GM19455 (cell line): ENCODE results near the gene SBDS.
"Not testable (repeated sequence)": the region's sequence is repeated elsewhere in the genome, so short reads cannot be mapped to it uniquely, and the experiment has no call there.

Experiments used
- ATAC-seq: cut with Tn5 transposase; IDR thresholded peaks from one replicate; pipeline ENCODE4 v1.9.1; 2021; ENCODE audit not compliant: unreplicated experiment

The SBDS gene

DNA sequence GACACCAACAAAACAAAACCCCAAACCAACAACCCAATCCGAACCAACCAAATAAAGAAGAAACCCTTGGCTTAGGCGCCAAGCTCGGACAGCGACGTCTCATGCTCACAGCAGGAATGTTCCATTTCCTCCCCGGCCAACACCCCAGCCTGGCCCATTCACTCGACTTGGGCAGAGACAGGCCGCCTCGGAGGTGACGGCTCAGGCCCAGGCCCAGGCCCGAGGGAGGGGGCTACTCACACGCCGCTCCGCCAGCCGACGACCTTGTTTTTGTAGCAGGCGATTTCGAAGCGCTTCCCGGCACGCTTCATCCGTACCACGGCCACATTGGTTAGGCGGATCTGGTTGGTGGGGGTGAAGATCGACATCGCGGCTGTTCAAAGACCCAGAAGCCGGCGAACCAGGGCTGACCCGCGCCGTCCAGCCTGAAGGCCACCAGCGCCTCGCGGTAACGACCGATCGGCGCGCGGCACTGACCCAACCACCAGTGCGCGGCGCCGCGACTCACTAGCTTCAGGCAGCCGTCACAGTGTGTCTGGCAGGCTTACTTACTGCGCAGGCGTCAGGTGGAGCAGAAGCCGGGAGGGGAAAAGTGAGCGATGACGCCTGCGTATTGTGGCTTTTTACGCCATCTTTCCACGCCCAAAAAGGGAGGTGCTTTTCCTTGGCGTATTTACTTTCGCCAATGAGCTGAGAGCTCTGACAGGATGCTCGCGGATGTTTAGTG, at the start of gene SBDS:
TSS of gene SBDS (minus strand) at position 537 of the 727 bp plus-strand sequence. CDS start at position 368, 169 bp downstream.
- ATAC-seq: peak; percentile 63

DNA sequence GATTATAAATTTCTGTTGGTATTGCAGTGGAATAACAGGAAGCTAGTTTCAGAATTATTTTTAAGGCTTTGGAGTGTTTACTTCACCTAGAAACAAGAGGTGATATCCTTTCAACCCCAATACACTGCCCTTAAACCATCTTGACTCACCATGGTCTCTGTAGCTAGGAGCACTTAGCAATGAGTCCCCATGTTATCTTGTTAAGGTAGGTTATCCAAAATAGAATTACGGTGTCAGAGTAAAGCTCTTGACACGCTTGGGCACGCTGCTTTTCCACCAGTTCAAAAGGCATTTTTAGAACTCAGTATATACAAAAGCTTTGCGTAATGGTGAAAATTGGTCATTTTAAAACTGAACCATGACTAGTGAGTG, 48.2 kb upstream of the SBDS start:
- ATAC-seq: not testable (repeated sequence)

DNA sequence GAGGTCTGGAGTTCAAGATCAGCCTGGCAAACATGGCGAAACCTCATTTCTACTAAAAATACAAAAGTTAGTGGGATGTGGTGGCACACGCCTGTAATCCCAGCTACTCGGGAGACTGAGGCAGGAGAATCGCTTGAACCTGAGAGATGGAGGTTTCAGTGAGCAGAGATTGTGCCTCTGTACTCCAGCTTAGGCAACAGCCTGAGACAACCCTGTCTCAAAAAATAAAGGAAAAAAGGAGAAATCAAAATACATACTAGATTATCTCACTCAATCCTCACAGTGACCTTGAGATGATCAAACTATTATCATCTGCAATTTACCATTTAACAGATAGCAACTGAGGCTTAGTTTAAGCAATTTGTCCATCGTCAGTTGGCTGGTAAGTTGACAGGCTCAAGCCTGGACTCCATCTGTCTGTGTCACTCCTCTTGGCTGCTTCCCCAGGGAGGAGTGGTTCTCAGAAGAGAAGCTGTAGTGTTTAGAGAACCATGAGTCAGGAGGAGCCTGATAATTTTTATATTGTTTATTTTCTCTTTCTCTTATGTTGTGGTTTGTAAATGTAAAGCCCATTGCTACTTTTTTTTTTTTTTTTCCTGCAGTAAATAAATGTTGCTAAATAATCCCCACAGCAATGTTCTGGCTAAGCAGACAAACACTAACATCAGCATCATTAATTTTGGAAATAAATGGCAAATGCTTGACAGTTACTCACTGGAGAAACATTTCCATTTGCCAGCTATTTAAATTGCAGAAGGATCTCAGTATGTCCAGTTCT, 47.6 kb upstream of the SBDS start:
- not testable (repeated sequence) for ATAC-seq

DNA sequence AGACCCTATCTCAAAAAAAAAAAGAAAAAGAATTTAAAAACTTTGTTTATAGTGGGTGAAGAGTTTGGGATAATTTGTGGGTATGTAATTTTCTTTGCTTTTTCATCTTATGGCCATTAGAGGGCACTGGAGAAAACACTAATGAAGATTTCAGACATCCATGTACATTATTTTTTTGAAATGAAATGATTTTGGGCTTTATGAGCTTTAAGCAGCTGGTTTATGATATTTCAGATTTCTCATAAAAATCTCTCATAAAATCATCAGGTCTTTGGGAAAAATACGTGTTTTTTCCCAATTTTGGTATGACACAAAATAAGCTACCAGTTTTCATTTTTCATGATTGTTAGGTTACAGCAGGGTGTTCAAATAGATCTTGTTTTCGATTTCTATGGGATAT, 45.4 kb upstream of the SBDS start:
- not testable (repeated sequence) for ATAC-seq

DNA sequence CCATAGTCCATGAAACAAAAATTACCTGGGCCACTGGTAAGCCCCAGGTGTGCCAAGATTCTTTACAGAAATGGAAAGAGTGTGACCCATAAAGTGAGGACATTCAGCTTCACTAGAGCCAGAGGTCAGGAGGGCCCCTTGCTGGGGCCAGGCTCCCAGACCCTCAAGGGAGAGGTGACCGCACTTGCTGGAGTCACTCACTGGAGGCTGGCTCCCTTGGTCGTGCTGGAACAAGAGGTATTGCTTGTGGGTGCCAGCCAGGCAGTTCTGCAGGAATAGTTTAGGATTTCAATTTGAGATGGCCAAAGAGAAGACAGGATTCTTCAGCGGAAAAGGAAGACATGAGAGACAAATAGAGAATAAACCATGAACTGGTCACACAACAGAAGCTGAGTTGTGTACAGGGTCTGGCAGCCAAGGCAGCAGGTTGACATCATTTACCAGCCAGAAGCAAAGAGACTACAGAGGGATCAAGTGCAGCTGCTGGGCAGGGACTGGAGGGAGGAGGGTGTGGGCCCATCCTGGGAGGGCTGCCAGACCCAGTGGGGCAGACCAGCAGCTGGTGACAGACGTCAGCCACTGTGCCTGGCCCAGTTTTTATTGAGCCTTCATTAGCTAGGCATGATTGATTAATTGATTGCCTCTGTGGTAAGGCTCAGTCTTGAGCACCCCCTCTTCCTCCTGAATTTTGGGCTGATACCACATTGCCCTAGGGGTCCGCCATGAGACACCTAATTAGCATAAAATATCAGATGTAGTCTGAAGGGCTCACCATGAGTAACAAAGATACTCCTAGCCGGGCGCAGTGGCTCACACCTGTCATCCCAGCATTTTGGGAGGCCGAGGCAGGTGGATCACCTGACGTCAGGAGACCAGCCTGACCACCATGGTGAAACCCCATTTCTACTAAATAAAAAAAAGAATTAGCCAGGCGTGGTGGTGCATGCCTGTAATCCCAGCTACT, 41.3 kb upstream of the SBDS start:
- ATAC-seq: not testable (repeated sequence)

- ATAC-seq: no peak
Measured at GRCh38 chr7:67033251-67033650, 37.9 kb upstream of the SBDS start.

DNA sequence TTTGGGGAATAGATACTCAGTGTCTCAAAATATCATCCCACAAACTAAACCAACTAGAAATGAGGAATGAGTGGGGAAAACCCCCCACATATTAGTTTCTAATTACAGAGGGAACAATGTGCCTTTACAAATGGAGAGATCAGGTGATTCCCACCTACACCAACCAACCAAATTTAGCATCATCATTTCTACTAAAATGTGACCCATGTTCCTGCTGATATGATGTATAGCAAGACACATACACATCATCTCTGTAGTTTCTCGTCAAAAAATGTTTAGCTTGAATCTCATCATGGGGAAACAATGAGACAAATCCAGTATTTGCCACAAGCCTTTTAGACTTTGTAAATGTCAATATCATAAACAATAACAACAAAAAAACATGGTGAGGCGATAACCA, 36.3 kb upstream of the SBDS start:
- not testable (repeated sequence) for ATAC-seq

DNA sequence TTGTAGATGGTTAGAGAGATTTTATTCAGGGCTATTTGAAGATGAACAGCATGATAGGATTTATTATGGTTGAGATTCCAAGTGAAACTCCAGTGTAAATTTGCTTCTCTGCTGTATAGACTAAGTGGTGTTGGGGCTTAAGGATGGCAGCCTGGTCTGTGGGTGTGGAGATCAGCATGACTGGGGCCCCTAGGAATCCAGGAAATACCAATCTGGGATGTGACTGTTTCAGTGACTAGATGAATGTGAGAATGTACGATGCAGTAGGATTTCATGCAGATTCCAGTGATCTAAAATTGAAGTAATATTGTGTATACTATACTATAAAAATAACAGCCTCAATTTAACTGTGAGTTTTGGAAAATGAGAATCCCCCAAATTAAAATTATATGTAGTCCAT, 30.1 kb upstream of the SBDS start:
- ATAC-seq: not testable (repeated sequence)

DNA sequence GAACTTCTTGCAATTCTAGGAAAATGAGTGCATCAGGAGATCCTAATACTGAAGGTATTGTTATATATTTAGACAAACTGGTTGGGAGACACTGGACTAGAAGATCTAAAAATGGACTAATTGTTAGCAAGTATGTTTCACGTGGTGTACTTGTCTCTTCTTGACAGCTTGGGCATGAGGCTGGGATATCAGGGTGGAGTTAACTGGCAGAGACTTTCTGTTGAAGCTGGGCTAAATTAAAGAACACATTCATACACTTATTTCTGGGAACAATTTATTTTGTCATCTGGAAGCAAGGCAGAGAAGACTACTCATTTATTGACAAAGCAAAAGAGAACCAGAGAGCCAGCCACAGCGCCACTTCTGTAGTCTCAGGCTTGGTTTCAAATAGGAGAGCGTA, 27.1 kb upstream of the SBDS start:
- no peak for ATAC-seq

DNA sequence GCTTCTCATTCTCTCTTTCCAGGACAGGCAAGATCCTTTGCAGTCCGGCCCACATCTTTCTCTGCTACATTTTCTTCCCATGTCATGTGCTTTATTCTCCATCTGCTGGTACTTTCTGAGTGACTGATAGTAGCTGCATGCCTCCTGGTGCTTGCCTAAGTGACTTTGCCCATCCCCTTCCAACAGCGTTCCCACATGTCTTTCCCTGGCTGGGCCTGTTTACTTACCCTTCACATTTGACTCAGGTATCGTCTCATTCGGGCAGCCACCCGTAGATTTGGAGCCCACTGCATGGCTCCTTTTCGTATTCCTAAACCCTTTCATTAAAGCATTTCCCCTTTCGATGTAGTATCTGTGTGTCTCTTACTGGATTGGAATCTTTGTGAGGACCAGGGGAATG, 25.9 kb upstream of the SBDS start:
- no peak for ATAC-seq

DNA sequence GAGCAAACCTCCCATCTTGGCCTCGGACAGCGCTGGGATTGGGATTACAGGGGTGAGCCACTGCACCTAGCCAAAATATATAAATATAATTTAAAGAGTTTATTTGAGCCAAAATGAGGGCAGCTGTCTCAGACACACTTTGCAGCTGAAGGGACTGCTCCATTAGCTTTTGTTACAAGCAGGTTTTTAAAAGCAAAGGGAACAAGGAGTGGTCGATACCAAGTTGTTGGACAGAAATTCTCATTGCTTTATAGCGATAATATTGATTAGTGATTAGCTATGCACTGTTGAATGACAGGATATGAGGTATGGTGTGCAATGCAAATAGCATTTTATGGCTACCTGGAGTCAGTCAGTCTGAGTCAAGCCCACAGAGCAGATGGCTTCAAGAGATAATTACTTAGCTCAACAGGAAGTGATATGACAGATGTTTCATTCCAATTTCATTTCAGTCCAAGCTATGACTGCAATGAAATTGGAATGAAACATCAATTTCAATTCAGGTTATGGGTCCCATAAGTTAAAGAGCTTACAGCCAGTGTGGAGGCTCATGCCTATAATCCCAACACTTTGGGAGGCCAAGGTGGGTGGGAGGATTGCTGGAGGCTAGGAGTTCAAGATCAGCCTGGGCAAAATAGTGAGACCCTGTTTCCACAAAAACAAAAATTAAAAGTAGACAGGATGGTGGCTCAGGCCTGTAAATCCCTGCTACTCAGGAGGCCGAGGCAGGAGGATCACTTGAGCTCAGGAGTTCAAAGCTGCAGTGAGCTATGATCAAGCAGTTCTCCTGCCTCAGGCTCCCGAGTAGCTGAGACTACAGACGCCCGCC, 24.4 kb upstream of the SBDS start:
- no peak for ATAC-seq

DNA sequence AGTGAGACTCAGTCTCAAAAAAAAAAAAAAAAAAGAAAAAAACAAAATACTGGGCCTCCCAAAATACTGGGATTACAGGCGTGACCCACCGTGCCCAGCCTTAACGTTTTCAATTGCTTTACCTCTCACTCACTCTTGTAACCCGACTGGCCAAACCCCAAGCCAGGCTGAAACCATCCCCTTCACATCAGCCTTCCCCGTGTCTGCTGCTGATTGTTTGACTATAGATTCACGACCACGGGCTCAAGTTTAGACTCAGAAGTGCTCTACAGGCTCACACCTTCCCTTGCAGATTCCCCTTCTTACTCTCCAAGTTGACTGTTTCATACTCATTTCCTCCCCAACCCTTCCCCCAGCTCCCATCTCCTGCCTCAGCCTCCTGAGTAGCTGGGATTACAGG, 23.6 kb upstream of the SBDS start:
- ATAC-seq: no peak

- ATAC-seq: not testable (repeated sequence)
Measured at GRCh38 chr7:67017971-67018370, 22.6 kb upstream of the SBDS start.

- ATAC-seq: not testable (repeated sequence)
Measured at GRCh38 chr7:67014076-67014622, 18.8 kb upstream of the SBDS start.

DNA sequence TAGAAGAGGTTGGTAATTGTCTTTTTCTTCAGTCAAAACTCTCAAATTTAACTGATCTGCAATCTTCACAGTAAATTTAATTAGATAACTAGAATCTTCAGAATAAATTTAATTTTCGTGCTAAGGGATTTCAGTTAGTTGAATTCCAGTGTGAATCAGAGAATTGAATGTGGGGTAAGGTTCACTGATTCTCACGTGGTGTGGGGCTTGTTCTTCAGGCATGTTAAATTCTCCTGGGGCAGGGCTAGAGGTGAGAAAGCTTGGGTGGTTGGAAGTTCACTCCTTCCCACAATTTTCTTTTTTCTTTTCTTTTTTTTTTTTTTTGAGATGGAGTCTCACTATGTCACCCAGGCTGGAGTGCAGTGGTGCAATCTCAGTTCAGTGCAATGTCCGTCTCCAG, 14.3 kb upstream of the SBDS start:
- ATAC-seq: not testable (repeated sequence)

DNA sequence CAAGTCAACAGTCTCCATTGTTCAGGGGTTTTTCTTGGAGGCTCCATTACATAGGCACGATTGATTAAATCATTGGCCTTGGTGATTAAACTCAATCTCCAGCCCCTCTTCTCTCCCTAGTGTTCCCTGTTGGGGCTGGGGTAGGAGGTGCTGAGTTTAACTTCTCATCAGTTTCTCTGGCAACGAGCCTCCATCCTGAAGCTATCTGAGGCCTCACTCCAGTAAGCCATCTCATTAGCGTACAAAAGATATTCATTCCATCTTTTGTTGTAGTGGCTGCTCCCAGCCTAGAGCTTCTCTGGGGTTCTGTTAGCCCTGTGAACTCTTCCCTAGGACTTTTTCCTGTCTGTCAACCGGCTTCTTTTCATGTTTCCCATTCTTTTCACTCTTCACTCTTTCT, 12.9 kb upstream of the SBDS start:
- no peak for ATAC-seq

DNA sequence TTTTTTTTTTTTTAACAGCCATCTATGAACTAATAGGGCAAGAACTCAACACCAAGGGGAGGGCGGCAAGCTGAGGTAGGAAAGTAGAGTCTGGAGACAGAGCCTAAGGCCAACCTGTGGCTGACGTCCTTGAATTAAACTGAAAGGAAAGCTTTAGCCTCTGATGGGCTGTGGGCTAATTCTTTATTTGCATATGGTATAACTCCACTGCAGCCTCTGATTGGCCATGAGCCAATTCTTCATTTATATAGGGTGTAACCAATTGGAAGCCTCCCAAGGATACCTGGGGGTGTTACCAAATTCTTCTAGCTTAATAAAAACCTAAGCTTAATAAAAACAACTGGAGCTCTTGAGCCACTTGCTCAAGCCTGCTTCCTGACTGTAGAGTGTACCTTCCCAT, 11.6 kb upstream of the SBDS start:
- ATAC-seq: no peak

DNA sequence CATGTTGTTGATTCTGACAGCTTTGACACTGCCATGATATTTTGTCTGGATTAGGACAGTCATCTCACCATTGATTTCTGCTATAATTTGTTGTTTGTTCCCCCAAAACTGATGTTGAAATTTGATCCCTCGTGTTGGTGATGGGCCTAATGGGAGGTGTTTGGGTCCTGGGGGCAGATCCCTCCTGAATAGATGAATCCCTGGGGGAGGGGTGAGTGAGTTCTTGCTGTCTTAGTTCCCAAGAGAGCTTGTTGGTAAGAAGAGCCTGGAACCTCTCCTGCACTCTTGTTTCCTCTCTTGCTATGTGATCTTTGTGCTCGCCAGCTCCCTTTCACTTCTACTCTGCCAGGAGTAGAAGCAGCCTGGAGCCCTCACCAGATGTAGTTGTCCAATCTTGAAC, 8.8 kb upstream of the SBDS start:
- not testable (repeated sequence) for ATAC-seq

DNA sequence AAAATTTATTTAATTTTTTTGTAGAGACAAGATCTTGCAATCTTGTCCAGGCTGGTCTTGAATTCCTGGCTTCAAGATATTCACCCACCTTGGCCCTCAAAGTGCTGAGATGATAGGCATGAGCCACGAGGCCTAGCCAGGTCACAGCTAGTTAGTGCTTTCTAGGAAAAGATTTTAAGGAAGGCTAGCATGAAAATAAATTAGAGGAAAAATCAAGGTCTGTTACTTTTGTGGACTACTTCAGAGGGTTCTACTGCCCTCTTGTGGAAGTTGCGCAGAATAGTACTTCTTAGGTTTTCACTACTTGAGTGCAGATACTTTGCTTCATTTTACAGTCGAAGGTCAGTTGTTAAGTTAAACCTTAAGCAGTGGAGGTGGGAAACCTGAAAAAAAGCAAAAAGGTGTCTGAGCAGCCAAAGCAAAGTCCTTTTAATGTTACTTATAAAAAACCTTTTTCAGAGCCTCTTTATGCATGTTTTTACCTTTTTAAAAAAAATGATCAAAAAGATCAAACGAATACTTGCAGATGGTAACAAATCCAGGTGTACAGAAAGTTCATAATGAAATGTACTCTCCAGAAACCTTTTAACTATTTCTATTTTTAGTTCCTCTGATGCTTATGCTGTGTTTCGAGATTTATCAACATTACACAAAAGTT, 5.3 kb upstream of the SBDS start:
- not testable (repeated sequence) for ATAC-seq
